ENCODE data around the gene RAD54L2. TPM values are rescaled to one million over a fixed set of nuclear protein-coding genes. Genes with fewer than 3 reads are reported as not detected.

Gene RAD54L2
- total RNA-seq, 4 donors from 2014 or later = 17.6 to 37.6 (median 24.1) TPM

GRCh38 chr3:51568036-51568435 is 29.5 kb downstream of the RAD54L2 start:
- ATAC-seq (ENCODE audit: low FRiP score) (no peak), DNase-seq (ENCODE audit: low spot score) (no peak)
- TF ChIP-seq, protein P1, sequence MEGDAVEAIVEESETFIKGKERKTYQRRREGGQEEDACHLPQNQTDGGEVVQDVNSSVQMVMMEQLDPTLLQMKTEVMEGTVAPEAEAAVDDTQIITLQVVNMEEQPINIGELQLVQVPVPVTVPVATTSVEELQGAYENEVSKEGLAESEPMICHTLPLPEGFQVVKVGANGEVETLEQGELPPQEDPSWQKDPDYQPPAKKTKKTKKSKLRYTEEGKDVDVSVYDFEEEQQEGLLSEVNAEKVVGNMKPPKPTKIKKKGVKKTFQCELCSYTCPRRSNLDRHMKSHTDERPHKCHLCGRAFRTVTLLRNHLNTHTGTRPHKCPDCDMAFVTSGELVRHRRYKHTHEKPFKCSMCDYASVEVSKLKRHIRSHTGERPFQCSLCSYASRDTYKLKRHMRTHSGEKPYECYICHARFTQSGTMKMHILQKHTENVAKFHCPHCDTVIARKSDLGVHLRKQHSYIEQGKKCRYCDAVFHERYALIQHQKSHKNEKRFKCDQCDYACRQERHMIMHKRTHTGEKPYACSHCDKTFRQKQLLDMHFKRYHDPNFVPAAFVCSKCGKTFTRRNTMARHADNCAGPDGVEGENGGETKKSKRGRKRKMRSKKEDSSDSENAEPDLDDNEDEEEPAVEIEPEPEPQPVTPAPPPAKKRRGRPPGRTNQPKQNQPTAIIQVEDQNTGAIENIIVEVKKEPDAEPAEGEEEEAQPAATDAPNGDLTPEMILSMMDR (IDR thresholded peaks at IDR 0.05) = no peak

- DNase-seq (ENCODE audit: low spot score) = no peak
- no peak for ATAC-seq (ENCODE audit: low FRiP score)
- TF ChIP-seq, protein P1 (IDR thresholded peaks at IDR 0.05) = no peak
These were observed 30.5 kb downstream of the RAD54L2 start for GRCh38 chr3:51568996-51569395.

- TF ChIP-seq, protein P1 (IDR thresholded peaks at IDR 0.05) = no peak
- ATAC-seq (ENCODE audit: low FRiP score) (no peak), DNase-seq (ENCODE audit: low spot score) (no peak)
These were observed 39.7 kb downstream of the RAD54L2 start for GRCh38 chr3:51578238-51578637.

GRCh38 chr3:51580418-51580817 is 41.9 kb downstream of the RAD54L2 start:
- TF ChIP-seq, protein P1 (IDR thresholded peaks at IDR 0.05) = no peak

GRCh38 chr3:51581524-51581923 is 43.0 kb downstream of the RAD54L2 start:
- no peak for DNase-seq (ENCODE audit: low spot score)
- TF ChIP-seq, protein P1 (IDR thresholded peaks at IDR 0.05) = no peak
- no peak for ATAC-seq (ENCODE audit: low FRiP score)

More at GRCh38 chr3:51580418-51580817, 41.9 kb downstream of the RAD54L2 start:
- no peak for ATAC-seq (ENCODE audit: low FRiP score)
- no peak for DNase-seq (ENCODE audit: low spot score)

DNA sequence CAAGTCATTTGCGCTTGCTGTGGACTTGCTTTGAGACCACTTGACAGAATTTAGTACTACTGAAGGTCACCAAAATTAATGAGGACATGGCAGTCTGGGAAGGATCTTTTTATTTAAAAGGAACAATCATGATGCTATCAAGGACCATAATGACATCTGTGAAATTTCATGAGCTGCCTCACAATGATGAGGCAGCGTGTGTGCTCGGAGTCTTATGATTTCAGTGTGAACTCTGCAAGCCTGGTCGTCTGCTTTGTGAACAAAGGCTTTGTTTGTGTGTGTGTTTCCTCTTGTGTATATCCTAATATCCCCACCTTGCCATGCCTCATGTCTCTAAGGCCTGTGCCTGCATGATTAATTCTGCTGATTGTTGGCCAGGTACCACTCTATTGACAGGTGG is 46.7 kb downstream of the RAD54L2 start:
- TF ChIP-seq, protein P1 (IDR thresholded peaks at IDR 0.05) = no peak
- no peak for DNase-seq (ENCODE audit: low spot score)
- no peak for ATAC-seq (ENCODE audit: low FRiP score)

- TF ChIP-seq, protein P1 (IDR thresholded peaks at IDR 0.05) = no peak
- ATAC-seq (ENCODE audit: low FRiP score) = no peak
- DNase-seq (ENCODE audit: low spot score) = no peak
These were observed 47.4 kb downstream of the RAD54L2 start for GRCh38 chr3:51585871-51586270.

Other genes with a start within 250 kb of the RAD54L2 start
- 10 to 100 TPM; 27.0 to 54.7 (median 39.4) TPM for gene MANF, start 153.4 kb upstream of the RAD54L2 start, total RNA-seq
- gene RBM15B, start 147.4 kb upstream of the RAD54L2 start, total RNA-seq = 10 to 100 TPM; 25.1 to 39.0 (median 27.8) TPM
- 10 to 100 TPM; 20.3 to 33.9 (median 22.7) TPM for gene DCAF1, start 38.7 kb upstream of the RAD54L2 start, total RNA-seq
- gene TEX264, start 132.5 kb downstream of the RAD54L2 start, total RNA-seq = 10 to 100 TPM; 40.2 to 82.1 (median 62.9) TPM
- gene GRM2, start 168.3 kb downstream of the RAD54L2 start, total RNA-seq = under 1 TPM in 3 of 4 donors, not detected in 1; 0.06 to 0.48 (median 0.19) TPM
- not detected for gene IQCF6, start 240.5 kb downstream of the RAD54L2 start, total RNA-seq